Measurements from ENCODE around the gene SYNGR3. TPM values are rescaled to one million over a fixed set of nuclear protein-coding genes. Genes with fewer than 3 reads are reported as not detected.

The SYNGR3 gene
- total and polyA plus RNA-seq, 2 of the 13 experiments (the other 11 are each of a cell fraction or from before 2014, with no cell fraction given), result 0.97 to 5.7 TPM

GRCh38 chr16:1940273-1941161 is 49.3 kb upstream of the SYNGR3 start (continued):
- TF ChIP-seq, protein P1, sequence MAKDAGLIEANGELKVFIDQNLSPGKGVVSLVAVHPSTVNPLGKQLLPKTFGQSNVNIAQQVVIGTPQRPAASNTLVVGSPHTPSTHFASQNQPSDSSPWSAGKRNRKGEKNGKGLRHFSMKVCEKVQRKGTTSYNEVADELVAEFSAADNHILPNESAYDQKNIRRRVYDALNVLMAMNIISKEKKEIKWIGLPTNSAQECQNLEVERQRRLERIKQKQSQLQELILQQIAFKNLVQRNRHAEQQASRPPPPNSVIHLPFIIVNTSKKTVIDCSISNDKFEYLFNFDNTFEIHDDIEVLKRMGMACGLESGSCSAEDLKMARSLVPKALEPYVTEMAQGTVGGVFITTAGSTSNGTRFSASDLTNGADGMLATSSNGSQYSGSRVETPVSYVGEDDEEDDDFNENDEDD (CRISPR knock-in tag; IDR thresholded peaks at IDR 0.05; ENCODE audit: borderline replicate concordance), result 0 out of 2 replicates have a peak, but pooled peaks have one; percentile 14
- TF ChIP-seq TCF12 (IDR thresholded peaks at IDR 0.05) (no peak), TCF12 (CRISPR knock-in tag; IDR thresholded peaks at IDR 0.05) (peak; percentile 86; the same call in 1 of the 2 replicates), ZKSCAN8 (CRISPR knock-in tag; IDR thresholded peaks at IDR 0.05; ENCODE audit: borderline replicate concordance) (0 out of 2 replicates have a peak, but pooled peaks have one; percentile 57), ATF5 (CRISPR knock-in tag; IDR thresholded peaks at IDR 0.05; ENCODE audit: low read depth) (0 out of 2 replicates have a peak, but pooled peaks have one; percentile 31), ZIK1 (CRISPR knock-in tag; IDR thresholded peaks at IDR 0.05; ENCODE audit: borderline replicate concordance, low read depth) (no peak), PREB (CRISPR knock-in tag; IDR thresholded peaks at IDR 0.05) (no peak), ATF2 (CRISPR knock-in tag; IDR thresholded peaks at IDR 0.05) (peak; percentile 50; the same call in 1 of the 2 replicates), ZC3H4 (CRISPR knock-in tag; IDR thresholded peaks at IDR 0.05; ENCODE audit: borderline replicate concordance) (peak; percentile 83; the same call in 1 of the 2 replicates), HMGXB4 (CRISPR knock-in tag; IDR thresholded peaks at IDR 0.05; ENCODE audit: borderline replicate concordance in 1 of 2, low read depth in 1 of 2) (peak; percentile 2 to 37; a peak in 2 of 4 replicates), POGZ (CRISPR knock-in tag; IDR thresholded peaks at IDR 0.05) (peak; percentile 73; the same call in 1 of the 2 replicates), ZNF792 (CRISPR knock-in tag; IDR thresholded peaks at IDR 0.05) (peak; percentile 37; the same call in 1 of the 2 replicates), PHF5A (CRISPR knock-in tag; IDR thresholded peaks at IDR 0.05; ENCODE audit: low read depth, unreplicated experiment) (no peak)
- TF ChIP-seq, protein P2, sequence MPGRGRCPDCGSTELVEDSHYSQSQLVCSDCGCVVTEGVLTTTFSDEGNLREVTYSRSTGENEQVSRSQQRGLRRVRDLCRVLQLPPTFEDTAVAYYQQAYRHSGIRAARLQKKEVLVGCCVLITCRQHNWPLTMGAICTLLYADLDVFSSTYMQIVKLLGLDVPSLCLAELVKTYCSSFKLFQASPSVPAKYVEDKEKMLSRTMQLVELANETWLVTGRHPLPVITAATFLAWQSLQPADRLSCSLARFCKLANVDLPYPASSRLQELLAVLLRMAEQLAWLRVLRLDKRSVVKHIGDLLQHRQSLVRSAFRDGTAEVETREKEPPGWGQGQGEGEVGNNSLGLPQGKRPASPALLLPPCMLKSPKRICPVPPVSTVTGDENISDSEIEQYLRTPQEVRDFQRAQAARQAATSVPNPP (CRISPR knock-in tag; IDR thresholded peaks at IDR 0.05), result peak; percentile 38; the same call in 1 of the 2 replicates
- TF ChIP-seq, protein P3, sequence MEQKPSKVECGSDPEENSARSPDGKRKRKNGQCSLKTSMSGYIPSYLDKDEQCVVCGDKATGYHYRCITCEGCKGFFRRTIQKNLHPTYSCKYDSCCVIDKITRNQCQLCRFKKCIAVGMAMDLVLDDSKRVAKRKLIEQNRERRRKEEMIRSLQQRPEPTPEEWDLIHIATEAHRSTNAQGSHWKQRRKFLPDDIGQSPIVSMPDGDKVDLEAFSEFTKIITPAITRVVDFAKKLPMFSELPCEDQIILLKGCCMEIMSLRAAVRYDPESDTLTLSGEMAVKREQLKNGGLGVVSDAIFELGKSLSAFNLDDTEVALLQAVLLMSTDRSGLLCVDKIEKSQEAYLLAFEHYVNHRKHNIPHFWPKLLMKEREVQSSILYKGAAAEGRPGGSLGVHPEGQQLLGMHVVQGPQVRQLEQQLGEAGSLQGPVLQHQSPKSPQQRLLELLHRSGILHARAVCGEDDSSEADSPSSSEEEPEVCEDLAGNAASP (CRISPR knock-in tag; IDR thresholded peaks at IDR 0.05; ENCODE audit: borderline replicate concordance), result peak; percentile 54; the same call in 1 of the 2 replicates
- TF ChIP-seq, protein P4, sequence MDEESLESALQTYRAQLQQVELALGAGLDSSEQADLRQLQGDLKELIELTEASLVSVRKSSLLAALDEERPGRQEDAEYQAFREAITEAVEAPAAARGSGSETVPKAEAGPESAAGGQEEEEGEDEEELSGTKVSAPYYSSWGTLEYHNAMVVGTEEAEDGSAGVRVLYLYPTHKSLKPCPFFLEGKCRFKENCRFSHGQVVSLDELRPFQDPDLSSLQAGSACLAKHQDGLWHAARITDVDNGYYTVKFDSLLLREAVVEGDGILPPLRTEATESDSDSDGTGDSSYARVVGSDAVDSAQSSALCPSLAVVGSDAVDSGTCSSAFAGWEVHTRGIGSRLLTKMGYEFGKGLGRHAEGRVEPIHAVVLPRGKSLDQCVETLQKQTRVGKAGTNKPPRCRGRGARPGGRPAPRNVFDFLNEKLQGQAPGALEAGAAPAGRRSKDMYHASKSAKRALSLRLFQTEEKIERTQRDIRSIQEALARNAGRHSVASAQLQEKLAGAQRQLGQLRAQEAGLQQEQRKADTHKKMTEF (CRISPR knock-in tag; IDR thresholded peaks at IDR 0.05), result peak; percentile 55

Data from HepG2 (cell line).